Heart right ventricle (tissue), 16 donors: Measurements from ENCODE around the gene ASB2. TPM values are rescaled to one million over a fixed set of nuclear protein-coding genes. Genes with fewer than 3 reads are reported as not detected.

Experiments
- ATAC-seq, 8 donors: fragments of 200-7000 bp; cut with Tn5 transposase; one replicate each; pipeline ENCODE4 v1.9.1; 2020; ENCODE audit warnings: mild to moderate bottlenecking in 8 of 8, moderate library complexity in 8 of 8, moderate number of reproducible peaks in 1 of 8
- DNase-seq, 2 donors: peaks; one replicate each; pipeline ENCODE4 v3.0.0-alpha.2; 2020
- H3K27ac ChIP-seq, 10 donors: fragments of 200-600 bp; sonication (generic) in 2 of 10; one replicate each; pipeline versions ENCODE4 v1.5.0 to v1.8.0; 2020 to 2022; ENCODE audit warnings: mild to moderate bottlenecking in 3 of 10
- H3K27me3 ChIP-seq, 7 donors: fragments of 200-600 bp; one replicate each; pipeline ENCODE4 v1.8.0; 2021 to 2022; ENCODE audit warnings: mild to moderate bottlenecking in 2 of 7
- H3K36me3 ChIP-seq, 9 donors: fragments of 200-600 bp; sonication (generic) in 1 of 9; one replicate each; pipeline versions ENCODE4 v1.5.0 to v1.8.0; 2020 to 2022; ENCODE audit warnings: mild to moderate bottlenecking in 2 of 9
- H3K4me1 ChIP-seq, 9 donors: fragments of 200-600 bp; sonication (generic) in 1 of 9; one replicate each; pipeline versions ENCODE4 v1.5.0 to v1.8.0; 2020 to 2022; ENCODE audit warnings: mild to moderate bottlenecking in 4 of 9
- H3K4me3 ChIP-seq, 10 donors: fragments of 200-600 bp; sonication (generic) in 2 of 10; one replicate each; pipeline versions ENCODE4 v1.5.0 to v1.8.0; 2020 to 2022; ENCODE audit warnings: mild to moderate bottlenecking in 7 of 10, moderate library complexity in 2 of 10
- H3K9me3 ChIP-seq, 11 donors: fragments of 200-600 bp in 10 of 11; sonication (generic) in 2 of 11; one replicate each; pipeline versions ENCODE4 v1.5.0 to v1.8.0; 2013 to 2022; ENCODE audit warnings: mild to moderate bottlenecking in 2 of 11, control low read depth in 1 of 11, moderate library complexity in 1 of 11
- CTCF ChIP-seq, 9 donors: fragments of 200-600 bp; sonication (generic) in 2 of 9; IDR thresholded peaks; one replicate each; pipeline versions ENCODE4 v1.5.0 to v1.8.0; 2021 to 2022; ENCODE audit warnings: antibody characterized with exemption in 9 of 9, mild to moderate bottlenecking in 5 of 9, moderate library complexity in 1 of 9
- WGBS, 2 donors: extraction: QIAGEN DNeasy Blood & Tissue Kit; methylation state at CpG; one replicate each; pipeline ENCODE4 v1.1.7; 2013; ENCODE audit warnings: inconsistent platforms in 1 of 2; 5-methylcytosine and 5-hydroxymethylcytosine counted together
- intact Hi-C, 10 donors: fragments of 100-400 bp; cut with DNase I; formaldehyde crosslinking; loops; one replicate each; pipeline versions ENCODE4 v1.11.1 to v1.14.2; 2022
- polyA plus RNA-seq, 2 donors: library from polyadenylated mRNA; stranded (reverse); fragments of 200-250 nt; gene quantifications; one replicate each; pipeline ENCODE4 v1.2.3, GENCODE V29; 2013
- total RNA-seq, 10 donors: library from RNA; stranded (reverse); fragmentation: NEBNext Ultra II Directional in 3 of 10; extraction: Animal tissue kit (Norgen Biotek cat#: 25700) in 3 of 10; gene quantifications; one replicate each; pipeline versions ENCODE4 v1.2.1 to v1.2.4, GENCODE V29; 2021 to 2023
- donor health status: Arrhythmogenic right ventricular cardiomyopathy.
- donor health status: ischemic (EF 13 %, LVEDD 7.1; RV severe dilation, severe dysfunction).
- donor health status: healthy with polysubstance abuse.
- donor health status: DM: no; HTN: yes; CAD: no.
- donor health status: DM: no; HTN: no; CAD: no.
- donor health status: ischemic (EF 25% LVEDD 6.9; RV normal size, moderate dysfunction).
- donor health status: ischemic (EF 25% LVEDD 5.7; RV mildly dilated, moderate dysfunction).
- donor health status: healthy.
- donor health status: DM: yes; HTN: yes; CAD: no.
- donor health status: Ischemic cardiomyopathy.
- donor health status: ischemic (EF 35%, LVEDD 5.7; RV mildly dilated, moderate dysfunction).
- donor health status: nonischemic (EF 11% LVEDD 7.7; RV severe dilation, severe dysfunction).
- donor health status: DM: yes; HTN: yes; CAD: no.
- donor health status: PGD.
- donor health status: ischemic (EF 29% LVEDD 5.4; RV normal size, mild dysfunction).
- donor health status: nonischemic (EF 23%, LVEDD 6.1; RV moderate dilation, normal function).

Gene ASB2
- total and polyA plus RNA-seq, 12 donors = 19.6 to 374 (median 168) TPM

GRCh38 chr14:93940437-93940836 lies 35.9 kb downstream of the ASB2 start:
- peaks cover 0 to 28% (median 14%) of the 10 kb centered on the region in 9 donors for H3K4me1 ChIP-seq
- intact Hi-C loops = loop anchor here in 7 of 10 donors (2.0 to 10.0 kb wide), 4 partner anchors 60 to 194 kb away; no protein-coding TSS in a partner anchor
- WGBS, 2 donors = 78 to 83% methylated on average over 6 of the region's 6 CpGs
- no peak for ATAC-seq
- no peak for TF ChIP-seq CTCF (IDR thresholded peaks at IDR 0.05)
- peaks cover 0 to 75% (median 15%) of the 10 kb centered on the region in 9 donors for H3K36me3 ChIP-seq
- no peaks in the 10 kb centered on the region for H3K9me3 ChIP-seq
- no peak overlapping the region for H3K27ac ChIP-seq
- DNase-seq = no peak
- H3K27me3 ChIP-seq = peaks cover 0 to 25% (median 17%) of the 10 kb centered on the region in 7 donors
- no peak overlapping the region for H3K4me3 ChIP-seq

GRCh38 chr14:93939304-93940229 lies 36.8 kb downstream of the ASB2 start:
- peak; percentile 77 to 96 (median 86) for TF ChIP-seq CTCF (IDR thresholded peaks at IDR 0.05)
- Histone ChIP-seq H3K27ac (peak overlapping the region in 1 of 10 donors; percentile 17), H3K4me3 (peak overlapping the region in 5 of 10 donors; percentile 6 to 48 (median 32)), H3K9me3 (no peaks in the 10 kb centered on the region), H3K27me3 (peaks cover 0 to 25% (median 17%) of the 10 kb centered on the region in 7 donors), H3K36me3 (peaks cover 0 to 79% (median 15%) of the 10 kb centered on the region in 9 donors), H3K4me1 (peaks cover 0 to 20% (median 14%) of the 10 kb centered on the region in 9 donors)
- 20 to 27% methylated on average over 82 to 84 of the region's 84 CpGs for WGBS, 2 donors
- DNase-seq = peak; percentile 72 to 82
- intact Hi-C loops = loop anchor here (1.0 to 10.0 kb wide), 5 partner anchors 61 to 195 kb away; no protein-coding TSS in a partner anchor
- ATAC-seq = peak; percentile 73 to 87 (median 77)

- Histone ChIP-seq H3K9me3 (no peaks in the 10 kb centered on the region), H3K4me1 (peaks cover 0 to 16% (median 12%) of the 10 kb centered on the region in 9 donors), H3K4me3 (peak overlapping the region in 4 of 10 donors; percentile 6 to 48 (median 30)), H3K27ac (no peak overlapping the region), H3K36me3 (peaks cover 0 to 84% (median 15%) of the 10 kb centered on the region in 9 donors), H3K27me3 (peaks cover 0 to 25% (median 17%) of the 10 kb centered on the region in 7 donors)
- 45 to 50% methylated on average over 46 of the region's 46 CpGs for WGBS, 2 donors
- DNase-seq (no peak), ATAC-seq (peak in 1 of 8 donors; percentile 5)
- no peak for TF ChIP-seq CTCF (IDR thresholded peaks at IDR 0.05)
- intact Hi-C loops = loop anchor here in 5 of 10 donors (1.0 to 10.0 kb wide), 4 partner anchors 62 to 196 kb away; no protein-coding TSS in a partner anchor
Measured at GRCh38 chr14:93938751-93939303, 37.5 kb downstream of the ASB2 start.

GRCh38 chr14:93937519-93937918 lies 38.9 kb downstream of the ASB2 start:
- DNase-seq (no peak), ATAC-seq (no peak)
- H3K27ac ChIP-seq = no peak overlapping the region
- H3K4me3 ChIP-seq = no peak overlapping the region
- intact Hi-C loops = loop anchor here in 3 of 10 donors (10.0 kb wide), 1 partner anchor 197 kb away; no protein-coding TSS in a partner anchor
- peaks cover 0 to 25% (median 17%) of the 10 kb centered on the region in 7 donors for H3K27me3 ChIP-seq
- no peaks in the 10 kb centered on the region for H3K9me3 ChIP-seq
- WGBS, 2 donors = 71 to 77% methylated on average over 13 of the region's 13 CpGs
- H3K4me1 ChIP-seq = peaks cover 0 to 16% (median 11%) of the 10 kb centered on the region in 9 donors
- H3K36me3 ChIP-seq = peaks cover 0 to 84% (median 20%) of the 10 kb centered on the region in 9 donors
- TF ChIP-seq CTCF (IDR thresholded peaks at IDR 0.05) = no peak
